Mesangial cell (primary cell): ENCODE measurements around the gene IP6K1. TPM values are rescaled to one million over a fixed set of nuclear protein-coding genes. Genes with fewer than 3 reads are reported as not detected.

ENCODE experiments used
- total RNA-seq: library from RNA; depleted of rRNA; stranded (reverse); fragments of >200 nt; gene quantifications from 2 replicates; pipeline ENCODE4 v1.2.3, GENCODE V29; 2015

IP6K1 gene
- 32.9 and 51.1 TPM in 2 replicates for total RNA-seq

GRCh38 chr3:49786357-49787181, at the start of gene IP6K1:
Gene IP6K1 (minus strand): TSS chr3:49786542. CDS start chr3:49748040, 38,502 bp downstream.

GRCh38 chr3:49813497-49814174, 27.3 kb upstream of the IP6K1 start, which contains the start of gene UBA7:
Gene UBA7 (minus strand): TSS chr3:49813953. CDS start chr3:49813787, 166 bp downstream.

GRCh38 chr3:49802719-49803464, 16.6 kb upstream of the IP6K1 start, which contains the start of gene INKA1:
Gene INKA1 (plus strand): TSS chr3:49803261. CDS start chr3:49803393, 132 bp downstream.

GRCh38 chr3:49799761-49800160, 13.4 kb upstream of the IP6K1 start, which contains the start of gene CDHR4:
Gene CDHR4 (minus strand): TSS chr3:49799873. CDS start chr3:49799812, 61 bp downstream.

GRCh38 chr3:49723628-49724551, 62.5 kb downstream of the IP6K1 start, which contains the start of gene GMPPB:
Gene GMPPB (minus strand): TSS chr3:49723951. CDS start chr3:49723726, 225 bp downstream.

GRCh38 chr3:49719214-49719884, 67.0 kb downstream of the IP6K1 start, which contains the start of gene AMIGO3:
Gene AMIGO3 (minus strand): TSS chr3:49719684. CDS start chr3:49719465, 219 bp downstream.

GRCh38 chr3:49689046-49689907, 97.1 kb downstream of the IP6K1 start, which contains the start of the genes MST1 and RNF123:
Gene MST1 (minus strand): TSS chr3:49689474. CDS start chr3:49688691, 783 bp downstream.
Gene RNF123 (plus strand): TSS chr3:49689557. CDS start chr3:49691166, 1,609 bp downstream.

Other genes with a start within 250 kb of the IP6K1 start
- gene BSN, start 232.1 kb downstream of the IP6K1 start, total RNA-seq: 0.33 and 1.1 TPM in 2 replicates
- 148 and 154 TPM in 2 replicates for gene APEH, start 112.2 kb downstream of the IP6K1 start, total RNA-seq
- 6.0 and 61.0 TPM in 2 replicates for gene MST1, start 97.1 kb downstream of the IP6K1 start, total RNA-seq
- 21.0 and 38.0 TPM in 2 replicates for gene RNF123, start 97.0 kb downstream of the IP6K1 start, total RNA-seq
- 0.16 and 1.4 TPM in 2 replicates for gene AMIGO3, start 66.9 kb downstream of the IP6K1 start, total RNA-seq
- gene GMPPB, start 62.6 kb downstream of the IP6K1 start, total RNA-seq: 18.3 and 72.4 TPM in 2 replicates
- gene CDHR4, start 13.3 kb upstream of the IP6K1 start, total RNA-seq: not detected in 2 replicates
- 0.76 and 0.81 TPM in 2 replicates for gene INKA1, start 16.7 kb upstream of the IP6K1 start, total RNA-seq
- 7.0 and 22.6 TPM in 2 replicates for gene UBA7, start 27.4 kb upstream of the IP6K1 start, total RNA-seq
- 3.4 and 11.9 TPM in 2 replicates for gene TRAIP, start 70.0 kb upstream of the IP6K1 start, total RNA-seq
- gene CAMKV, start 83.4 kb upstream of the IP6K1 start, total RNA-seq: not detected in 2 replicates
- gene MST1R, start 117.3 kb upstream of the IP6K1 start, total RNA-seq: 0.65 and 2.0 TPM in 2 replicates
- 11.5 and 17.9 TPM in 2 replicates for gene MON1A, start 143.3 kb upstream of the IP6K1 start, total RNA-seq
- 16.8 and 25.0 TPM in 2 replicates for gene RBM6, start 153.6 kb upstream of the IP6K1 start, total RNA-seq